Stomach (tissue), 9 donors: ENCODE measurements around the gene CDK10. TPM values are rescaled to one million over a fixed set of nuclear protein-coding genes. Genes with fewer than 3 reads are reported as not detected.

Experiments used
- DNase-seq, 2 donors: peaks; one replicate each; pipeline versions ENCODE4 v3.0.0 to v3.0.0-alpha.2; 2013 to 2019
- H3K27ac ChIP-seq, 5 donors: fragments of 200-600 bp in 4 of 5; sonication (generic) in 4 of 5; one replicate each; pipeline ENCODE4 v1.5.1; 2013 to 2019; ENCODE audit warnings: mild to moderate bottlenecking in 1 of 5, moderate library complexity in 1 of 5
- H3K27me3 ChIP-seq, 3 donors: fragments of 200-600 bp; sonication (generic); one replicate each; pipeline ENCODE4 v1.5.1; 2017 to 2019; ENCODE audit warnings: mixed run types in 1 of 3
- H3K36me3 ChIP-seq, 4 donors: fragments of 200-600 bp; sonication (generic); 1 replicate in 3 of 4; 2 replicates in 1 of 4; pipeline ENCODE4 v1.5.1; 2016 to 2019
- H3K4me1 ChIP-seq, 4 donors: fragments of 200-600 bp; sonication (generic); one replicate each; pipeline ENCODE4 v1.5.1; 2016 to 2019
- H3K4me3 ChIP-seq, 4 donors: fragments of 200-600 bp; sonication (generic) in 3 of 4; one replicate each; pipeline ENCODE4 v1.5.1; 2016 to 2019; ENCODE audit warnings: mild to moderate bottlenecking in 1 of 4
- H3K9me3 ChIP-seq, 4 donors: fragments of 200-600 bp; sonication (generic); one replicate each; pipeline ENCODE4 v1.5.1; 2016 to 2019
- EP300 ChIP-seq: sonication (generic); formaldehyde crosslinking; IDR thresholded peaks from one replicate; pipeline ENCODE4 v1.6.1; 2017; ENCODE audit warnings: antibody characterized with exemption
- POLR2A ChIP-seq, 4 donors: fragments of 450-650 bp; IDR thresholded peaks; one replicate each; pipeline ENCODE4 v1.6.1; 2016; ENCODE audit warnings: antibody characterized with exemption in 4 of 4, control low read depth in 2 of 4, mild to moderate bottlenecking in 1 of 4, moderate library complexity in 1 of 4
- POLR2AphosphoS5 ChIP-seq, 3 donors: sonication (generic); formaldehyde crosslinking; IDR thresholded peaks; one replicate each; pipeline ENCODE4 v1.6.1; 2016; ENCODE audit warnings: antibody characterized with exemption in 3 of 3
- WGBS, 5 donors: extraction: QIAGEN DNeasy Blood & Tissue Kit in 3 of 5; methylation state at CpG; one replicate each; pipeline versions ENCODE4 v1.1.5 to v1.1.7; 2013 to 2018; 5-methylcytosine and 5-hydroxymethylcytosine counted together
- intact Hi-C: fragments of 100-400 bp; cut with DNase I; formaldehyde crosslinking; loops from one replicate; pipeline ENCODE4 v1.15.1; 2023; ENCODE audit warnings: low total_unique reads
- polyA plus RNA-seq, 3 donors: library from polyadenylated mRNA; stranded (reverse); fragments of 200-250 nt; gene quantifications; one replicate each; pipeline ENCODE4 v1.2.3, GENCODE V29; 2013
- total RNA-seq, 5 donors: library from RNA; depleted of rRNA; stranded (reverse); fragments of >200 nt; gene quantifications; one replicate each; pipeline versions ENCODE4 v1.1.0 to v1.2.3, GENCODE V29; 2014 to 2016
- TF ChIP-seq, protein P1 (sequence below), 7 experiments: fragments of 450-650 bp in 4 of 7; fragments of 200-600 bp in 3 of 7; sonication (generic) in 3 of 7; IDR thresholded peaks; one replicate each; pipeline ENCODE4 v1.5.1; 2016 to 2019; ENCODE audit warnings: antibody characterized with exemption in 7 of 7, control low read depth in 2 of 7, mild to moderate bottlenecking in 1 of 7
- donor health status: healthy with polysubstance abuse.
- donor health status: Bipolar disorder and iron deficiency.
- donor health status: healthy.

CDK10 gene
- total and polyA plus RNA-seq, 8 donors, result 40.9 to 256 (median 86.4) TPM

- TF ChIP-seq POLR2AphosphoS5 (IDR thresholded peaks at IDR 0.05), result no peak
- TF ChIP-seq POLR2A (IDR thresholded peaks at IDR 0.05), result no peak
- no peak for TF ChIP-seq EP300
- TF ChIP-seq, protein P1, sequence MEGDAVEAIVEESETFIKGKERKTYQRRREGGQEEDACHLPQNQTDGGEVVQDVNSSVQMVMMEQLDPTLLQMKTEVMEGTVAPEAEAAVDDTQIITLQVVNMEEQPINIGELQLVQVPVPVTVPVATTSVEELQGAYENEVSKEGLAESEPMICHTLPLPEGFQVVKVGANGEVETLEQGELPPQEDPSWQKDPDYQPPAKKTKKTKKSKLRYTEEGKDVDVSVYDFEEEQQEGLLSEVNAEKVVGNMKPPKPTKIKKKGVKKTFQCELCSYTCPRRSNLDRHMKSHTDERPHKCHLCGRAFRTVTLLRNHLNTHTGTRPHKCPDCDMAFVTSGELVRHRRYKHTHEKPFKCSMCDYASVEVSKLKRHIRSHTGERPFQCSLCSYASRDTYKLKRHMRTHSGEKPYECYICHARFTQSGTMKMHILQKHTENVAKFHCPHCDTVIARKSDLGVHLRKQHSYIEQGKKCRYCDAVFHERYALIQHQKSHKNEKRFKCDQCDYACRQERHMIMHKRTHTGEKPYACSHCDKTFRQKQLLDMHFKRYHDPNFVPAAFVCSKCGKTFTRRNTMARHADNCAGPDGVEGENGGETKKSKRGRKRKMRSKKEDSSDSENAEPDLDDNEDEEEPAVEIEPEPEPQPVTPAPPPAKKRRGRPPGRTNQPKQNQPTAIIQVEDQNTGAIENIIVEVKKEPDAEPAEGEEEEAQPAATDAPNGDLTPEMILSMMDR (IDR thresholded peaks at IDR 0.05), result no peak
- Histone ChIP-seq H3K27me3 (no peaks in the 10 kb centered on the region), H3K27ac (peak overlapping the region in 4 of 5 donors; percentile 92 to 99 (median 97)), H3K4me3 (peak overlapping the region in 3 of 4 donors; percentile 66 to 91 (median 79)), H3K9me3 (no peaks in the 10 kb centered on the region), H3K36me3 (peaks cover 23 to 59% (median 56%) of the 10 kb centered on the region in 4 donors), H3K4me1 (peaks cover 30 to 69% (median 50%) of the 10 kb centered on the region in 4 donors)
- peak; percentile 45 to 79 for DNase-seq
- WGBS, 5 donors, result 62 to 71% (median 68%) methylated on average over 16 to 30 of the region's 30 CpGs
- intact Hi-C loops, result no loop called here
These were observed 37.1 kb downstream of the CDK10 start for GRCh38 chr16:89723279-89724250.

DNA sequence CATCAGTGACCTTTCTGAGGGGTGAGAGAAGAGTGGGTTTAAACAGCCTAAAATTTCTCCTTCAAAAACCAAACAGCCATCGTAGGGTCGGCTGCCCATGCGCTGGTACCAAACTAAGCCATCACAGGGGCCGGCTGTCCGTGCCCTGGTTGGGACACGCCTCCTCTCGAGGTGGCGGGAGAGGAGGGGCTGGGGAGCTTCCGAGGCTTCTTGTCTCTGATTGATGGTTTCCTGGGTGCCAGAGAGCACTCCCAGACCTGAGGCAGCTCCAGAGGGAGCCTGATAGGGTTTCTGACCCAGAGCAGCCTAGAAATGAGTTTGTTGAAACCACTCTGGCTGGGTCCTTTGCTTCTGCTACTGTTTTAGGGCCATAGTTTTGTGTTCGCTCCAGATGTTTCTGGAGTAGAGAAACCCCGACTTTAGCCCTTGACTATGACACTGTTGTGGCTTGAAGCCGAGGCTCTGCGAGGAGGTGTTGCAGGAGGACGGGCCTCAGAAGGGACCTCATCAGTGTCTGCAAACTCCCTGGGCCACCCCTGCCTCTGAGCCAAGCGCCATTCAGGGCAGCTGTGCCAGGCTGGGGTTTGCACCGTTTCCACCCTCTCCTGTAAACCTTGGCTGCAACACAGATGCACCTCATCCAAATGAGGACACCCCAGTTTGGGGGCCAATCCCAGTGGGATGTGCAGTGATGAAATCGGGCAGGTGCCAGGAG, 41.1 kb downstream of the CDK10 start:
- intact Hi-C loops, result no loop called here
- Histone ChIP-seq H3K36me3 (peaks cover 59 to 98% (median 96%) of the 10 kb centered on the region in 4 donors), H3K4me3 (no peak overlapping the region), H3K27ac (no peak overlapping the region), H3K4me1 (peaks cover 14 to 46% (median 22%) of the 10 kb centered on the region in 4 donors), H3K27me3 (no peaks in the 10 kb centered on the region), H3K9me3 (no peaks in the 10 kb centered on the region)
- no peak for DNase-seq
- TF ChIP-seq EP300 (no peak), POLR2A (IDR thresholded peaks at IDR 0.05) (no peak), POLR2AphosphoS5 (IDR thresholded peaks at IDR 0.05) (no peak)
- TF ChIP-seq, protein P1 (IDR thresholded peaks at IDR 0.05), result no peak
- 78 to 81% (median 79%) methylated on average over 17 of the region's 17 CpGs for WGBS, 5 donors

GRCh38 chr16:89729293-89729692, 42.8 kb downstream of the CDK10 start:
- Histone ChIP-seq H3K4me1 (peaks cover 0 to 28% (median 4%) of the 10 kb centered on the region in 4 donors), H3K27me3 (no peaks in the 10 kb centered on the region), H3K9me3 (no peaks in the 10 kb centered on the region), H3K27ac (no peak overlapping the region), H3K4me3 (no peak overlapping the region), H3K36me3 (peaks cover 65 to 98% (median 96%) of the 10 kb centered on the region in 4 donors)
- intact Hi-C loops, result no loop called here
- TF ChIP-seq POLR2A (IDR thresholded peaks at IDR 0.05), result no peak
- TF ChIP-seq, protein P1 (IDR thresholded peaks at IDR 0.05), result no peak
- TF ChIP-seq POLR2AphosphoS5 (IDR thresholded peaks at IDR 0.05), result no peak
- TF ChIP-seq EP300, result no peak
- 90 to 94% (median 93%) methylated on average over 18 of the region's 18 CpGs for WGBS, 5 donors
- DNase-seq, result no peak

GRCh38 chr16:89729863-89730593, 43.5 kb downstream of the CDK10 start:
- 69 to 84% (median 79%) methylated on average over 10 to 14 of the region's 14 CpGs for WGBS, 5 donors
- Histone ChIP-seq H3K4me3 (no peak overlapping the region), H3K27ac (no peak overlapping the region), H3K4me1 (peaks cover 0 to 21% (median 2%) of the 10 kb centered on the region in 4 donors), H3K27me3 (no peaks in the 10 kb centered on the region), H3K9me3 (no peaks in the 10 kb centered on the region), H3K36me3 (peaks cover 73 to 98% (median 97%) of the 10 kb centered on the region in 4 donors)
- no peak for DNase-seq
- intact Hi-C loops, result no loop called here
- TF ChIP-seq, protein P1 (IDR thresholded peaks at IDR 0.05), result no peak
- no peak for TF ChIP-seq EP300
- TF ChIP-seq POLR2AphosphoS5 (IDR thresholded peaks at IDR 0.05), result no peak
- no peak for TF ChIP-seq POLR2A (IDR thresholded peaks at IDR 0.05)
